Osteoblast (primary cell): ENCODE data around the gene CD164. TPM values are rescaled to one million over a fixed set of nuclear protein-coding genes. Genes with fewer than 3 reads are reported as not detected.

Experiments
- DNase-seq: peaks from one replicate; pipeline ENCODE4 v3.0.0; 2011; ENCODE audit warnings: low spot score, mixed read lengths; ENCODE audit not compliant: insufficient read length; ENCODE audit errors: missing footprints
- H2AFZ ChIP-seq: 2 replicates; pipeline ENCODE4 v1.6.0; 2011; ENCODE audit warnings: mild to moderate bottlenecking, low read length
- H3K27ac ChIP-seq: 2 replicates; pipeline ENCODE4 v1.5.1; 2011; ENCODE audit warnings: mild to moderate bottlenecking, low read depth, low read length, moderate library complexity
- H3K27me3 ChIP-seq: 2 replicates; pipeline ENCODE4 v1.6.0; 2012; ENCODE audit warnings: mild to moderate bottlenecking, control low read depth, inconsistent platforms, low read length, moderate library complexity; ENCODE audit not compliant: insufficient read depth
- H3K36me3 ChIP-seq: 2 replicates; pipeline ENCODE4 v1.5.1; 2011; ENCODE audit warnings: mild to moderate bottlenecking, low read length, control low read depth, moderate library complexity; ENCODE audit not compliant: insufficient read depth
- H3K4me1 ChIP-seq: 2 replicates; pipeline ENCODE4 v1.5.1; 2011; ENCODE audit warnings: mild to moderate bottlenecking, low read length, control low read depth, moderate library complexity; ENCODE audit not compliant: insufficient read depth
- H3K4me2 ChIP-seq: 2 replicates; pipeline ENCODE4 v1.6.0; 2011; ENCODE audit warnings: mild to moderate bottlenecking, low read length; ENCODE audit not compliant: insufficient read depth
- H3K4me3 ChIP-seq: fragments of 200-600 bp; sonication (generic); 3 replicates; pipeline ENCODE4 v1.5.1; 2012; ENCODE audit warnings: mild to moderate bottlenecking, low read length, inconsistent platforms; ENCODE audit not compliant: insufficient read depth
- H3K79me2 ChIP-seq: 2 replicates; pipeline ENCODE4 v1.6.0; 2012; ENCODE audit warnings: mild to moderate bottlenecking, low read length, control low read depth, inconsistent platforms; ENCODE audit not compliant: insufficient read depth
- H3K9me3 ChIP-seq: 2 replicates; pipeline ENCODE4 v1.5.1; 2011; ENCODE audit warnings: low read depth, low read length, control low read depth
- H4K20me1 ChIP-seq: 2 replicates; pipeline ENCODE4 v1.6.0; 2012; ENCODE audit warnings: mild to moderate bottlenecking, low read length, control low read depth; ENCODE audit not compliant: insufficient read depth
- total RNA-seq: library from RNA; depleted of rRNA; stranded (reverse); fragments of >200 nt; gene quantifications from 2 replicates; pipeline ENCODE4 v1.2.3, GENCODE V29; 2012
- TF ChIP-seq, protein P1 (sequence below): IDR thresholded peaks from 2 replicates; pipeline ENCODE4 v1.5.1; 2011; ENCODE audit warnings: mild to moderate bottlenecking, low read depth, low read length, moderate library complexity; ENCODE audit errors: extremely low read depth

Gene CD164
- total RNA-seq, 1 donor, result 211 TPM

DNA sequence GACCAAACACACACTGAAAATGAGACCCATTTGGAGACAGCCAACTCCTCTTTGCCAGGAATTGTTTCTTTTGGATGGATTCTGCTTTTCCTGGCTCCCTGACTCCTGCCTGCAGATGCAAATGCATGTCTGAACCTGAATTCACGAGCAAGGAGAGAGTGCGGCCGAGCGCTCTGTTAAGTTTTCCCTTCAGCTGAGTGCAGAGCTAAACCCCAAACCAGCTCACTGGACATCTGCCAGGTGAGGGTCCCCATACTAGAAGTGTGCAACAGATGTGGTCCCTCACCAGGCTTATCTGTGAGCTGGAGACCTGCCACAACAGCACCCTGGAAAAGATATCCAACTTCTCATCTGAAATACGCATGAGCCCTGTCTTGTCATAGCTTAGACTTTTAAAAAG is 59.0 kb downstream of the CD164 start:
- Histone ChIP-seq H2AFZ (peak overlapping the region; percentile 5), H3K27me3 (peaks cover 24% of the 10 kb centered on the region), H3K4me2 (peak overlapping the region; percentile 30), H4K20me1 (no peaks in the 10 kb centered on the region), H3K9me3 (no peaks in the 10 kb centered on the region), H3K4me1 (no peaks in the 10 kb centered on the region), H3K79me2 (no peaks in the 10 kb centered on the region), H3K36me3 (no peaks in the 10 kb centered on the region), H3K4me3 (no peak overlapping the region), H3K27ac (no peak overlapping the region)
- TF ChIP-seq, protein P1, sequence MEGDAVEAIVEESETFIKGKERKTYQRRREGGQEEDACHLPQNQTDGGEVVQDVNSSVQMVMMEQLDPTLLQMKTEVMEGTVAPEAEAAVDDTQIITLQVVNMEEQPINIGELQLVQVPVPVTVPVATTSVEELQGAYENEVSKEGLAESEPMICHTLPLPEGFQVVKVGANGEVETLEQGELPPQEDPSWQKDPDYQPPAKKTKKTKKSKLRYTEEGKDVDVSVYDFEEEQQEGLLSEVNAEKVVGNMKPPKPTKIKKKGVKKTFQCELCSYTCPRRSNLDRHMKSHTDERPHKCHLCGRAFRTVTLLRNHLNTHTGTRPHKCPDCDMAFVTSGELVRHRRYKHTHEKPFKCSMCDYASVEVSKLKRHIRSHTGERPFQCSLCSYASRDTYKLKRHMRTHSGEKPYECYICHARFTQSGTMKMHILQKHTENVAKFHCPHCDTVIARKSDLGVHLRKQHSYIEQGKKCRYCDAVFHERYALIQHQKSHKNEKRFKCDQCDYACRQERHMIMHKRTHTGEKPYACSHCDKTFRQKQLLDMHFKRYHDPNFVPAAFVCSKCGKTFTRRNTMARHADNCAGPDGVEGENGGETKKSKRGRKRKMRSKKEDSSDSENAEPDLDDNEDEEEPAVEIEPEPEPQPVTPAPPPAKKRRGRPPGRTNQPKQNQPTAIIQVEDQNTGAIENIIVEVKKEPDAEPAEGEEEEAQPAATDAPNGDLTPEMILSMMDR, result no peak
- DNase-seq, result no peak

DNA sequence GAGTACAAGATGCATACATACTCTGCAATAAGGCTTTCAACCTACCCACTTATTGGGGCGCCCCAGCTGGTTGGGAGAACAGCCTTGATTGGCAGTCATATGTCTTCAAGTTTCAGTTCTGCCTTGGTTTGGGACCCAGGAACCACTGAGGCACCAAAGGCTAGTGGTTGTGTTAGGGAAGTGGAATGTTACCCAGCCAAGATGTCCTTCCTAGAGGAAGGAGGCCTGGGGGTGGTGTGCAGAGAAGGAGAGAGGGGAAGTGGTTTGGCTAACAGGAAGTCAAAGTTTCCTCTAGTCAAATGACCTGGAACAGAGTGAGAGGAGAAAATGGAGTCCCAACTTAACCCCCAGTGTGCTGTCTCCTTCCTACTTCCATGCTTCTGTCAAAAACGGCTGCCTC is 59.4 kb downstream of the CD164 start:
- Histone ChIP-seq H3K4me2 (peak overlapping the region; percentile 30), H4K20me1 (no peaks in the 10 kb centered on the region), H3K27me3 (peaks cover 24% of the 10 kb centered on the region), H3K36me3 (no peaks in the 10 kb centered on the region), H3K27ac (no peak overlapping the region), H3K4me1 (no peaks in the 10 kb centered on the region), H3K79me2 (no peaks in the 10 kb centered on the region), H3K4me3 (no peak overlapping the region), H3K9me3 (no peaks in the 10 kb centered on the region), H2AFZ (peak overlapping the region; percentile 5)
- no peak for DNase-seq
- TF ChIP-seq, protein P1, result no peak

DNA sequence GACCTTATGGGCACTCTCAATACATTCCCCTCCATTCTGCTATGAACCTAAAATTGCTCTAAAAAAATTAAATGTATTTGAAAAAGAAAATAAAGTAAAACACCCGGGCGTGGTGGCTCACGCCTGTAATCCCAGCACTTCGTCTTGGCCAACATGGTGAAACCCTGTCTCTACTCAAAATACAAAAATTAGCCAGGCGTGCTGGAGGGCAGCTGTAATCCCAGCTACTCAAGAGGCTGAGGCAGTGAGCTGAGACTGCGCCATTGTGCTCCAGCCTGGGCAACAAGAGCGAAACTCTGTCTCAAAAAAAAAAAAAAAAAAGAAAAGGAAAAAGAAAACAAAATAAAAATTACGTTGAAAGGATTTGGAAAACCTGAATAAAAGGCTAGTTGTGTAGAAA is 60.5 kb downstream of the CD164 start:
- Histone ChIP-seq H4K20me1 (no peaks in the 10 kb centered on the region), H3K4me2 (no peak overlapping the region), H3K79me2 (no peaks in the 10 kb centered on the region), H3K9me3 (no peaks in the 10 kb centered on the region), H3K4me1 (no peaks in the 10 kb centered on the region), H3K36me3 (no peaks in the 10 kb centered on the region), H3K27ac (no peak overlapping the region), H3K27me3 (peaks cover 26% of the 10 kb centered on the region), H3K4me3 (no peak overlapping the region), H2AFZ (no peak overlapping the region)
- TF ChIP-seq, protein P1, result no peak
- DNase-seq, result no peak

DNA sequence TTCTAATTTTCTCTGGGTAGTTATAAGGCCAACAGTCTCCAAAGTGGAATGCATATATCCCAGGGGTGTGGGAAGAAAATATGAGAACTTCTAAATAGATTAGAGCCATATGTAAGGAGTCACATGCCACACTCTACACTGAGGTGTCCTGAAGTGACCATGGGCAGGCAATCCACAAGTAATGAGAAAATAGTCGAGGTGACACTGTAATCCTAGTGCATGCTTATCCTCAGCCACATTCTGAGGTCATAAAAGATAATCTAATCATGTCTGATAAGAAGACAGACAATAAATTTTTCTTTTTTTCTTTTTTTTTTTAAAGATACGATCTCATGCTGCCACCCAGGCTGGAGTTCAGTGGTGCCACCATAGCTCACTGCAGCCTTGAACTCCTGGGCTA is 62.2 kb downstream of the CD164 start:
- H3K4me3 ChIP-seq, result no peak overlapping the region
- no peak for DNase-seq
- H3K4me2 ChIP-seq, result no peak overlapping the region
- no peaks in the 10 kb centered on the region for H3K36me3 ChIP-seq
- no peaks in the 10 kb centered on the region for H3K9me3 ChIP-seq
- no peaks in the 10 kb centered on the region for H3K79me2 ChIP-seq
- H3K4me1 ChIP-seq, result no peaks in the 10 kb centered on the region
- no peak overlapping the region for H3K27ac ChIP-seq
- H3K27me3 ChIP-seq, result peaks cover 22% of the 10 kb centered on the region
- TF ChIP-seq, protein P1, result no peak
- H2AFZ ChIP-seq, result no peak overlapping the region
- no peaks in the 10 kb centered on the region for H4K20me1 ChIP-seq
